Fibroblast of skin of left quadriceps (primary cell): ENCODE results near the gene ATE1.
"Not testable (repeated sequence)": the region's sequence is repeated elsewhere in the genome, so short reads cannot be mapped to it uniquely, and the experiment has no call there.

ENCODE experiments used
- DNase-seq, 2 experiments: peaks; one replicate each; pipeline ENCODE4 v3.0.0-alpha.2; 2013; ENCODE audit warnings: low read depth in 2 of 2

Gene ATE1

DNA sequence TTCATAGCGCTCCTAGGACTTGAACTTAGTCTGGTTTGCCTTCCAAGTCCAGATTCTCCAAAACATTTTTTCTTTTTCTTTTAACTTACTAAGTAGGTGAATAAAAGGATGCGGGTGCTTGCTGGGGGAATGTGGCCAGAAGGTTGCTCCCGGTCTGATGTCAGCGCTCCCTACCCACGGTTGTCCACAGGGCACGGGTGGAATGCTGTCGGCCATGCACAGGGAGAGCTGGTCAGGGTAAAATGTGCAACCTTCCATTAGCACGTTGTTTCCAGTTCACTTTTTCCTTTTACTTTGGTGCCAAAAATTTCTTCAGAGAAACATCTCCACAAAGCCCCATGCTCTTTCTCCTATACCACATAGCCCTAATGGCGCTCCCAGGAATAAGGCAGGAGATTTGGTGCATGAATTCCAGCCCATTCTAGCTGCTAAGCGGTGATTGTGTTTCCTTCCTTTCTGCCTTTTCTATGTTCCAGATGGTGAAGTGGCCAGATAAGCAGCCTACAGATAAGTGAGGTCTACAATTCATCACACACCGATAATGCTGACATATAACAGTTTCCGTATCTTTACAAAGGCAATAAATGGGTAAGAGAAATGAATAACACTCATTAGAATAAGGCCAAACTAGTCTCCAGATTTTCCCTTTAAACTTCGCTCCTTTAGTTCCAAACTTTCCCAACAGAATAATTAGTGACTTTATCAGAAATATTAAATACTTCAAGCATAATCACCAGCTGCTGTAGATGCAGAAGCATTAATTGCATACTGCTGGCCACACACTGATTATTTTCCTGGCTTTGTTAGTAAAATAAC lies 191.3 kb downstream of the ATE1 start:
- no peak for DNase-seq

DNA sequence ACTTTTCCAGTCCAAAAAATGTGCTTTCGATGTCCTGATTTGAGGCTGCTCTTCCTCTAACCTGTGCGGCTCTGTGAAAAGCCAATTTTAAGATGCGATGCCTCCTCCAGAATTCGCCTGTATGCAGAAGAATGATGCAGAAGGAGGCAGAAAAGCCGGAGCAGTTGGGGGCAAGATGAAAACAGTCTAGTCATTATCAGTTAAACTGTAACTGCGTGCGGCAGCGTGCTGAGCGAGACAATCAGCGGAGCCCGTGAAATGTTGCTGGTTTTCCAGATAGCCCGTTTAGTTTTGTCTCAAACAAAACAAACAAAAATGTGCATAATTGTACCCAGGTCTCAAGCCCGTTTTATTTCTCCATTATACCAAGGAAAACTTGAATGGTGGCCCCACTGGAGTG lies 192.6 kb downstream of the ATE1 start:
- DNase-seq, result no peak

- no peak for DNase-seq
Observed at GRCh38 chr10:121734589-121735045, 193.2 kb downstream of the ATE1 start.

GRCh38 chr10:121732656-121733445 lies 195.0 kb downstream of the ATE1 start:
- no peak for DNase-seq

DNA sequence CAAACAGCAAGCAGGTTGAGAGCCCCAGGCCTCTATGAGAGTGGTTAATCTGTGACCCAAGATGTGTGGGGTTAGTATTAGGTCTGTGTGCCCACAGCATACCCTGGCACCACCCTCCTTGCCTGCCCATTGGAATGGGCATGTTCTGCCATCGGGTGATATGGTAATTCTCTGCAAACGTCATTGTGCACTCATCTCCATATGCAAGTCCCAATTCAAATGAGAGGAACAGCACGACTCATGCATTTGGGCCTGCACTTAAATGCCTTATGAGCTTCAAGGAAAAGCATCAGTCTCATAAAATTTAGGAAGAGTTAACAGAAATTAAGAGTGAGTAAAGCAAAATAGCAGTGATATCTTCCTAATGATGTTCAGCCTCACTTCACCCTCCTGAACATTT lies 195.7 kb downstream of the ATE1 start:
- no peak for DNase-seq

- DNase-seq, result no peak
Observed at GRCh38 chr10:121724282-121724681, 203.5 kb downstream of the ATE1 start.

DNA sequence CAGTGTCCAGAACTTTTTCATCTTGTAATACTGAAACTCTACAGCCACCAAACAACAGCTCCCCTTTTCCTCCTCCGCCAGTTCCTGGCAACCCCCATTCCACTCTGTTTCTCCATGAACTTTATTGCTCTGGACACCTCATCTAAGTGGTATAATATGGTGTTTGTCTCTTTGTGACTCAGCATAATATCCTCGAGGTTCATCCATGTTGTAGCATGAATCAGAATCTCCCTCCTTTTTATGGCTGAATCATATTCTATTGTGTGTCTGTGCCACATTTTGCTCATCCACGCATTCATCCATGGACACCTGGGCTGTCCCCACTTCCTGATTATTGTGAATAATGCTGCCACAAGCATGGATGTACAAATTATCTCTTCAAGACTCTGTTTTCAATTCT lies 205.2 kb downstream of the ATE1 start:
- no peak for DNase-seq

DNA sequence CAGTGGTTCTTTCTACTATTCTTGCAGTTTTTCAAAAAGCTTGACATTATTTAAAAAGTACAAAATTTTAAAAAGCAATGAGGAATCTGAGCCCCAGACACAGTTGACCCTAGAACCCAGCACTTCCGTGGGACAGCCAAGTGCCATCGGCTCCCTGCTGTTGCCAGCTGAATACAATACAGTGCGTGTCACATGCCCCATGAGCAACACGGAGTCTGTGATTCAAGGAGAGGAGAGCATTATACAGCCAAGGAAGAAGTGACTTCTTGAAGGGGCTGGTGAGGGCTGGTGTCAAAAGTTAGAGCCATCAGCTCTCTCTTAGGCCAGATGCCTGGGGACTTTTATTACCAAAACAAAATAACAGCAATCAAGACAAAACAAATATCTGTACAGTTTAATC lies 206.6 kb downstream of the ATE1 start:
- no peak for DNase-seq

DNA sequence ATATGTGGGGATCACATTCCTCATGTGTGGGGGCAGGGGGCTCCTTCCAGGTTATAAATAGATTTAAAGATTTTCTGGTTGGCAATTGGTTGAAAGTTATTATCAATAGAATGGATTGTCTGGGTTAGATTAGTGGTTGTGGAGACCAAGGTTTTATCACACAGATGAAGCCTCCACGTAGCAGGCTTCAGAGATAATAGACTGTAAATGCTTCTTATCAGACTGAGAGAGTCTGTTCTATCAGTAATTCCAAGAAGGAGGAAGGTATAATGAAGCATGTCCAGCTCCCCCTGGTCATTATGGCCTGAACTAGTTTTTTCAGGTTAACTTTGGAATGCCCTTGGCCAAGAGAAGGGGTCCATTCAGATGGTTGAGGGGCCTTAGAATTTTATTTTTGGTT lies 211.9 kb downstream of the ATE1 start:
- DNase-seq, result no peak

DNA sequence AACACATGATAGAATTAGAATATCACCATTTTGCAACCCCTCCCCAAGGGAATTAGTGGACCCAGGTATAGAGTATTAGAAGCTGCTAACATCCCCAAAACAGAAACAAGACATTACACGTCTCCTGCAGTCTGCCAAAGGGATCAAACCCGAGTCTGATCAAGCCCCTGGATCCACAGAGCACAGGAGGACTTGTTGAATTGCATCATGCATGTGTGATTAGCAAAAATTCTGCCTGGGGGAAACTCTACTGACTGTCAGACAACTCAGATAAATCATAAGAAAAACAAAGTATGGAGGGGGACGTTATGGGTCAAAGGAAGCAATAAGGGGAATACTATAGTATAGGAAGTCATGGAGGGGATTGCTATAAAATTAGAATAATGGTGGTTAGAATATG lies 212.8 kb downstream of the ATE1 start:
- DNase-seq, result no peak

DNA sequence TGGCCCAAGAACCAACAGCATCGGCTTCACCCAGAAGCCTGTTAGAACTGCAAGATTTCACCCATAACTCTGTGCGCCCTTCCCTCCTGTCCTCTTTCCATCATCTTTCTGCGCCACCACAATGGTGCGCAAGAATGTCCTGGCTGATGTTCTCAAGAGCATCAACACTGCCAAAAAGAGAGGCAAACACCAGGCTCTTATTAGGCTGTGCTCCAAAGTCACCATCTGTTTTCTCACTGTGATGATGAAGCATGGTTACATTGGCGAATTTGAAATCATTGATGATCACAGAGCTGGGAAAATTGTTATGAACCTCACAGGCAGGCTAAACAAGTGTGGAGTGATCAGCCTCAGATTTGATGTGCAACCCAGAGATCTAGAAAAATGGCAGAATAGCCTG lies 214.3 kb downstream of the ATE1 start:
- no peak for DNase-seq

GRCh38 chr10:121710971-121711370 lies 216.9 kb downstream of the ATE1 start:
- DNase-seq, result no peak

GRCh38 chr10:121710207-121710606 lies 217.6 kb downstream of the ATE1 start:
- DNase-seq, result no peak

GRCh38 chr10:121709675-121710073 lies 218.2 kb downstream of the ATE1 start:
- no peak for DNase-seq

DNA sequence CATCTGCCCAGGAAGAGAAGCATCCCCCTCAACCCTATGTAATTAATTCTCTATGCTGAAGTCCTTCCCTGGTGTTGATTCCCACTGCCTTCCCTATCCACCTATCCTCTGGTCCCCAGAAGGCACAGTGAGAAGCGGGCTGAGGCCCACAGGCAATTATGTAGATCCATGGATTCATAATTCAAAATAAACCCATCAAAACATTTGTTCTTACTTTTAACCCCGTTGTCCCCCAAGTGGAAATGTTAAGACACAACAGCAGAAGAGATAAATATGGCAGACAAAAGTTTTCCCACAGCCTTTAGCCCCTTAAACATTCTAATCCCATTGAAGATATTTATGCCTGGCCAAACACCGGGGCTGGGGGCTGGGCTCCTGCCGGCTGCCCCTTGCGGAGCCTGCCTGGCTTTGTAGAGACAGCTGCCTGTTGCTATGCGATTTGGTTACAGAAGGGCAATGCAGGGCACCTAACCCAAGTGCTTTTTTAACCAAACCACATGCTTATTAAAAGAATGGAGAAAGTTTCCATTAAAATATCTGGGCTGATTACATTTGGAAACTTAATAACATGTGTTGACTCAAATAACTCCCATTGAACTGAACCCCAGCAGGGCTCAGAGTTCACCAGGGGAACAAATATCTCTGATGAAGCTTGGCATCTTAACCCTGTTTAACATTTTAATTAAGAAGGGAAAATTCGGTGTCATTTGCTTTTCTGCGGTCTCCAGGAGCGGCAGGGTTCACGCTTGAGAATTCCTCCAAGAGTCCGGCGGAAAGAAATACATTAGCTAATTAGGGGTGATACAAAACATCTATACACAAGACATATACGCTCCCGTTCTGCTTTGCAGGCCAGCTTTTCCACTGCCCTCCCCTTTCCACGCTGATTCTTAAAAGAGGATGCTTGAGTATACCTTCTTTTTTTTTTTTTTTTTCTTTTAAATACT lies 218.8 kb downstream of the ATE1 start:
- no peak for DNase-seq

GRCh38 chr10:121702351-121703320 lies 225.2 kb downstream of the ATE1 start:
- peak; percentile 38 for DNase-seq

DNA sequence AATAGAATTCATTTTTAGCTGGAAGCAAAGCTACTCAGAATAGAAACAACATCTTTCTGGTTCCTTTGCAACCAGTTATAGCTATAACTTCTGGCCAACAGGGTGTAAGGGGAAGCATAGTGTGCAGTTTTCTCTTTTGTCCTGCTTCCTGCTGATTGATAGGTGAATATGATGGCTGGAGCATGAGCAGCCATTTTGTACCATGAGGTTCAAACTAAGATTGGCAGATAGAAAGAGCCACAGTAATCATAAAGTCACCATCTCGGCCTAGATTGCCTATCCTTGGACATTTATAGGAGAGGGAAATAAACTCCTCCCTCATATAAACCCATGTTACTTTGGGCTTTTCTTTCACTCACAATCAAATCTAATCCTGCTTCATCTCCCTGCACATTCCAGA lies 227.4 kb downstream of the ATE1 start:
- DNase-seq, result no peak

- DNase-seq, result not testable (repeated sequence)
Observed at GRCh38 chr10:121699703-121700102, 228.1 kb downstream of the ATE1 start.

DNA sequence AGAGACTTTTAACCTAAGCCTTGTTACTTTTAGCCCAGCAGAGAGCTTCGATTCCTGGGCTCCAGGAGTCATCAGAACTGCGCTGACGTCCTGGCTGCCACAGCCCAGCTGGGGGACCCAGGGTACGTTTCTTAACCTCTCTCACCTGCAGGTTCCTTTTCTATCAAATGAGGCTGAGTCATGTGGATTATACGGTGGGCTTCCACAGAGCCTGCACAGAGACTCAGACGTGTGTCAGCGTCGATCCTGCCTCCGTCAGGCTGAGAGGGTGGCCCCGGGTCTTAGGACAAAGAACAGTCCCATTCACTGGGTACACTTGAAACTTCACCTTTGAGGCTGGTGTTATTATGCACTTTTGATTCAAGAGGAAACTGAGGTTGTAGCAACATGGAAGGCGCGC lies 228.9 kb downstream of the ATE1 start:
- DNase-seq, result no peak

- no peak for DNase-seq
Observed at GRCh38 chr10:121698336-121698735, 229.5 kb downstream of the ATE1 start.

DNA sequence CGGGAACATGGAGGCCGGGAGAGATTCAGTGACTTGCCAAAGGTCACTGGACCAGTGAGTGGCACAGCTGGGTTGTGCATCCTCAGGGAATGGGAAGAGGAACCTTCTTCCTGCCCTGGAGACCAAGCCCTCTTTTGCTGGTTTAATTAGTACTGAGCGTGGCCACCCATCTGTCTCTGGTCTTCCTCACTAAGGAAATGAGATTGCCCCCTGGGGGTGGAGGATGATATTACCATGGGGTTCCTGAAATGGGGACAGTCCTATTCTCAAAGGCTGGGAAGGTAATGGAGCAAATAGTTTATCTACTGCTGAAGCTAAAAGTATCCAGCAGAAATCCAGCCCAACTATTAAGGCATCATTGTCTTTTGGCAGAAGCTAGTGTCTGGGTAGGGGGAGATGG lies 231.0 kb downstream of the ATE1 start:
- no peak for DNase-seq
